Cardiac fibroblast (primary cell): ENCODE results near the gene TPRX2.

Experiments used
- DNase-seq, 2 donors: peaks; one replicate each; pipeline versions ENCODE4 v3.0.0 to v3.0.0-alpha.2; 2010; ENCODE audit warnings: low read depth in 2 of 2
- H3K4me3 ChIP-seq, 2 donors: replicated peaks in 1 of 2; 1 replicate in 1 of 2; 2 replicates in 1 of 2; pipeline ENCODE4 v1.5.1; 2011; ENCODE audit warnings: low read depth in 2 of 2, low read length in 2 of 2, mild to moderate bottlenecking in 2 of 2, moderate library complexity in 1 of 2
- CTCF ChIP-seq: IDR thresholded peaks from one replicate; pipeline ENCODE4 v1.5.1; 2011; ENCODE audit warnings: low read depth, mild to moderate bottlenecking, low read length, inconsistent platforms

TPRX2 gene

GRCh38 chr19:47824396-47824795 is 34.6 kb upstream of the TPRX2 start:
- H3K4me3 ChIP-seq: no peak overlapping the region
- TF ChIP-seq CTCF: no peak
- no peak for DNase-seq

GRCh38 chr19:47826800-47827199 is 32.2 kb upstream of the TPRX2 start:
- no peak overlapping the region for H3K4me3 ChIP-seq
- DNase-seq: no peak
- TF ChIP-seq CTCF: no peak

- no peak for TF ChIP-seq CTCF
- no peak for DNase-seq
- H3K4me3 ChIP-seq: no peak overlapping the region
These were observed 26.3 kb upstream of the TPRX2 start for GRCh38 chr19:47832723-47833122.

GRCh38 chr19:47836038-47836437 is 23.0 kb upstream of the TPRX2 start:
- TF ChIP-seq CTCF: no peak
- no peak for DNase-seq
- H3K4me3 ChIP-seq: no peak overlapping the region

- no peak for DNase-seq
- no peak for TF ChIP-seq CTCF
- H3K4me3 ChIP-seq: no peak overlapping the region
These were observed 19.6 kb upstream of the TPRX2 start for GRCh38 chr19:47839411-47839810.

- no peak overlapping the region for H3K4me3 ChIP-seq
- DNase-seq: no peak
- TF ChIP-seq CTCF: no peak
These were observed 19.1 kb upstream of the TPRX2 start for GRCh38 chr19:47839913-47840312.

GRCh38 chr19:47842941-47843340 is 16.1 kb upstream of the TPRX2 start:
- TF ChIP-seq CTCF: no peak
- no peak for DNase-seq
- H3K4me3 ChIP-seq: no peak overlapping the region
